Measurements from ENCODE around the gene VPS37B. TPM values are rescaled to one million over a fixed set of nuclear protein-coding genes. Genes with fewer than 3 reads are reported as not detected.

The VPS37B gene
- total and polyA plus RNA-seq, 10 of the 15 experiments (the other 5 are each of a cell fraction or from before 2014, with no cell fraction given) = 0.66 to 68.6 (median 39.6) TPM

GRCh38 chr12:122896662-122897061 is 738 bp upstream of the VPS37B start:
- ChIA-PET POLR2A (interaction anchor here (1.3 to 3.8 kb wide), 5 partner anchors 8 to 336 kb away, joined by 3 to 21 read pairs (median 10); no protein-coding TSS in a partner anchor), CTCF (interaction anchor here (0.7 to 12.3 kb wide), 3 partner anchors 16 to 37 kb away, joined by 3 to 107 read pairs (median 7); no protein-coding TSS in a partner anchor), RAD21 (ENCODE audit: unreplicated experiment) (interaction anchor here (1.6 to 2.6 kb wide), 2 partner anchors 24 to 36 kb away, joined by 5 to 13 read pairs; no protein-coding TSS in a partner anchor), SMC1A (ENCODE audit: uncharacterized antibody, unreplicated experiment) (interaction anchor here (1.2 to 2.8 kb wide), 5 partner anchors 14 to 53 kb away, joined by 4 to 18 read pairs (median 7); no protein-coding TSS in a partner anchor)
- peaks cover 36% of the 10 kb centered on the region for H3K79me2 ChIP-seq (ENCODE audit: control insufficient read depth, insufficient read depth, low read length)
- no peaks in the 10 kb centered on the region for H3K27me3 ChIP-seq (replicated peaks in 1 of 2; ENCODE audit: control insufficient read depth in 2 of 2, insufficient read depth in 2 of 2, low read length in 1 of 2)
- WGBS (ENCODE audit: insufficient coverage, insufficient replicate concordance, low lambda C conversion rate, missing lambda C conversion rate) = 96% methylated on average over 7 of the region's 7 CpGs
- BruUV-seq (replicated peaks) = no TSS peak
- in situ Hi-C loops (cut with MboI) (no loop called here), intact Hi-C loops (cut with micrococcal nuclease; ENCODE audit: unreplicated experiment) (no loop called here)
- FAIRE-seq (no peak), ATAC-seq (no peak), DNase-seq (ENCODE audit: low read depth, low spot score) (no peak)
- H3K4me3 ChIP-seq = no peak overlapping the region
- no peaks in the 10 kb centered on the region; the same call in 2 of the 3 replicates for H3K9me3 ChIP-seq (replicated peaks; ENCODE audit: control insufficient read depth, insufficient read depth, low read length)
- no peak overlapping the region for H3K27ac ChIP-seq (ENCODE audit: control insufficient read depth, insufficient read depth)
- TF ChIP-seq SREBF1 (IDR thresholded peaks at IDR 0.05; ENCODE audit: low read length) (no peak), ZNF274 (IDR thresholded peaks at IDR 0.05; ENCODE audit: insufficient read depth, insufficient read length) (no peak), FOS (IDR thresholded peaks at IDR 0.05; ENCODE audit: borderline replicate concordance, extremely low read depth, insufficient read length) (no peak), E4F1 (IDR thresholded peaks at IDR 0.05; ENCODE audit: borderline replicate concordance, partially characterized antibody) (no peak), CREB1 (IDR thresholded peaks at IDR 0.05; ENCODE audit: low read depth) (no peak), STAT1 (conservative IDR thresholded peaks at IDR 0.05) (no peak)
- peaks cover 49% of the 10 kb centered on the region for H3K4me1 ChIP-seq (ENCODE audit: control insufficient read depth, insufficient read depth, low read length)
- no peaks in the 10 kb centered on the region for H3K36me3 ChIP-seq (ENCODE audit: control insufficient read depth in 2 of 2, insufficient read depth in 2 of 2, low read length in 1 of 2)
- no peak overlapping the region for H2AFZ ChIP-seq (ENCODE audit: control insufficient read depth, low read depth, low read length)
- peak overlapping the region; percentile 81; the same call in 1 of the 2 replicates for H3K4me2 ChIP-seq (ENCODE audit: control insufficient read depth, insufficient read depth)
- H4K20me1 ChIP-seq (ENCODE audit: control insufficient read depth, insufficient read depth) = no peaks in the 10 kb centered on the region; the same call in 1 of the 2 replicates
- H3K9ac ChIP-seq (ENCODE audit: control insufficient read depth, insufficient read depth, low read length) = no peak overlapping the region

All from GM12878 (cell line).